Activated B cell treated with CpG ODN at 0.5 μM for 24 hours (primary cell): ENCODE results near the gene ENKUR. TPM values are rescaled to one million over a fixed set of nuclear protein-coding genes. Genes with fewer than 3 reads are reported as not detected.

ENCODE experiments used
- ATAC-seq: fragments of 200-7000 bp; cut with Tn5 transposase; one replicate; pipeline ENCODE4 v1.10.0; 2021; ENCODE audit warnings: low read depth, mild to moderate bottlenecking, moderate library complexity
- CTCF ChIA-PET: fragments of 350-600 bp; sonication (Branson Sonifier 250); formaldehyde crosslinking; loops from one replicate; lab custom pipeline; 2021; ENCODE audit warnings: antibody characterized with exemption; lab: Charles Lee
- POLR2A ChIA-PET: fragments of 350-600 bp; sonication (Branson Sonifier 250); formaldehyde crosslinking; loops from one replicate; lab custom pipeline; 2021; ENCODE audit warnings: antibody characterized with exemption; lab: Charles Lee
- DNase-seq: peaks from one replicate; pipeline ENCODE4 v3.0.0; 2022
- H3K27ac Mint-ChIP-seq: one replicate; pipeline ENCODE4 v1.8.0; 2020; ENCODE audit warnings: mixed read lengths
- H3K27me3 Mint-ChIP-seq: one replicate; pipeline ENCODE4 v1.8.0; 2021; ENCODE audit warnings: mixed read lengths
- H3K36me3 Mint-ChIP-seq: one replicate; pipeline ENCODE4 v1.8.0; 2021; ENCODE audit warnings: low read depth, mixed read lengths
- H3K4me1 Mint-ChIP-seq: one replicate; pipeline ENCODE4 v1.8.0; 2021; ENCODE audit warnings: mixed read lengths
- H3K4me3 Mint-ChIP-seq: one replicate; pipeline ENCODE4 v1.8.0; 2020; ENCODE audit warnings: mild to moderate bottlenecking, mixed read lengths
- H3K9me3 Mint-ChIP-seq: one replicate; pipeline ENCODE4 v1.8.0; 2020; ENCODE audit warnings: mixed read lengths
- CTCF ChIP-seq: fragments of 200-600 bp; IDR thresholded peaks from one replicate; pipeline ENCODE4 v1.8.0; 2022; ENCODE audit warnings: antibody characterized with exemption, mild to moderate bottlenecking
- intact Hi-C: fragments of 100-400 bp; cut with micrococcal nuclease; formaldehyde crosslinking; loops from one replicate; pipeline ENCODE4 v1.15.1; 2024
- total RNA-seq: library from RNA; stranded (reverse); gene quantifications from 2 replicates; pipeline ENCODE4 v1.2.3, GENCODE V29; 2022

Gene ENKUR
- total RNA-seq, 1 donor from 2014 or later: not detected

GRCh38 chr10:24998044-24998443, 17.9 kb downstream of the ENKUR start:
- POLR2A ChIA-PET: no interaction called here
- Mint-ChIP-seq H3K36me3 (no peaks in the 10 kb centered on the region), H3K27ac (no peak overlapping the region), H3K4me3 (no peak overlapping the region), H3K9me3 (peaks cover 15% of the 10 kb centered on the region), H3K27me3 (peaks cover 8% of the 10 kb centered on the region), H3K4me1 (no peaks in the 10 kb centered on the region)
- DNase-seq (no peak), ATAC-seq (no peak)
- CTCF ChIA-PET: no interaction called here
- TF ChIP-seq CTCF: no peak
- intact Hi-C loops: no loop called here

GRCh38 chr10:24995072-24995471, 20.9 kb downstream of the ENKUR start:
- no peak for TF ChIP-seq CTCF
- CTCF ChIA-PET: no interaction called here
- POLR2A ChIA-PET: no interaction called here
- intact Hi-C loops: no loop called here
- Mint-ChIP-seq H3K4me3 (no peak overlapping the region), H3K27me3 (peaks cover 10% of the 10 kb centered on the region), H3K9me3 (peaks cover 5% of the 10 kb centered on the region), H3K27ac (no peak overlapping the region), H3K36me3 (no peaks in the 10 kb centered on the region), H3K4me1 (no peaks in the 10 kb centered on the region)
- ATAC-seq: no peak
- DNase-seq: no peak

- CTCF ChIA-PET: no interaction called here
- ATAC-seq: no peak
Observed at GRCh38 chr10:24993237-24993958, 22.6 kb downstream of the ENKUR start.

GRCh38 chr10:24992512-24993133, 23.3 kb downstream of the ENKUR start:
- peaks cover 10% of the 10 kb centered on the region for H3K27me3 Mint-ChIP-seq
- ChIA-PET POLR2A (no interaction called here), CTCF (no interaction called here)
- DNase-seq (no peak), ATAC-seq (no peak)
- intact Hi-C loops: no loop called here
- no peak overlapping the region for H3K27ac Mint-ChIP-seq
- no peak for TF ChIP-seq CTCF
- H3K4me1 Mint-ChIP-seq: no peaks in the 10 kb centered on the region
- H3K4me3 Mint-ChIP-seq: no peak overlapping the region
- no peaks in the 10 kb centered on the region for H3K9me3 Mint-ChIP-seq
- no peaks in the 10 kb centered on the region for H3K36me3 Mint-ChIP-seq

More at GRCh38 chr10:24993237-24993958, 22.6 kb downstream of the ENKUR start:
- no peaks in the 10 kb centered on the region for H3K36me3 Mint-ChIP-seq
- no peak for TF ChIP-seq CTCF
- no peaks in the 10 kb centered on the region for H3K4me1 Mint-ChIP-seq
- H3K27ac Mint-ChIP-seq: no peak overlapping the region
- POLR2A ChIA-PET: no interaction called here
- peaks cover 10% of the 10 kb centered on the region for H3K27me3 Mint-ChIP-seq
- DNase-seq: no peak
- H3K9me3 Mint-ChIP-seq: no peaks in the 10 kb centered on the region
- intact Hi-C loops: no loop called here
- no peak overlapping the region for H3K4me3 Mint-ChIP-seq

GRCh38 chr10:24991298-24991697, 24.7 kb downstream of the ENKUR start:
- POLR2A ChIA-PET: no interaction called here
- CTCF ChIA-PET: no interaction called here
- DNase-seq (no peak), ATAC-seq (no peak)
- no peak for TF ChIP-seq CTCF
- intact Hi-C loops: no loop called here
- Mint-ChIP-seq H3K9me3 (no peaks in the 10 kb centered on the region), H3K27me3 (peaks cover 5% of the 10 kb centered on the region), H3K36me3 (no peaks in the 10 kb centered on the region), H3K4me3 (no peak overlapping the region), H3K27ac (no peak overlapping the region), H3K4me1 (no peaks in the 10 kb centered on the region)
